H1 (cell line): ENCODE measurements around the gene MXRA7. TPM values are rescaled to one million over a fixed set of nuclear protein-coding genes. Genes with fewer than 3 reads are reported as not detected.

Experiments
- CTCF ChIA-PET: fragments of 300-600 bp; sonication (Branson Sonifier 250); formaldehyde crosslinking; loops from one replicate; lab custom pipeline; 2021; ENCODE audit not compliant: partially characterized antibody; lab: Charles Lee
- POLR2A ChIA-PET: fragments of 300-600 bp; sonication (Branson Sonifier 250); formaldehyde crosslinking; loops from one replicate; lab custom pipeline; 2021; ENCODE audit warnings: inconsistent platforms; ENCODE audit not compliant: partially characterized antibody; lab: Charles Lee
- DNase-seq, 2 experiments: peaks; one replicate each; pipeline versions ENCODE4 v3.0.0 to v3.0.0-alpha.2; 2010 to 2022; ENCODE audit warnings: low spot score in 2 of 2, low read depth in 1 of 2, mixed read lengths in 1 of 2
- FAIRE-seq: peaks from 2 replicates; lab custom pipeline; 2011; peaks lifted over from hg19 to GRCh38; lab: Jason Lieb, UNC
- H2AFZ ChIP-seq: 2 replicates; pipeline ENCODE4 v1.8.1; 2012; ENCODE audit warnings: low read length, inconsistent platforms
- H2AK5ac ChIP-seq: 2 replicates; pipeline ENCODE4 v1.6.1; 2013; ENCODE audit warnings: low read depth, low read length
- H2BK120ac ChIP-seq: replicated peaks from 2 replicates; pipeline ENCODE3; 2013; ENCODE audit warnings: low read depth, low read length, inconsistent platforms
- H2BK12ac ChIP-seq: 2 replicates; pipeline ENCODE4 v1.6.1; 2013; ENCODE audit warnings: low read depth, low read length
- H2BK15ac ChIP-seq: 2 replicates; pipeline ENCODE4 v1.6.1; 2013; ENCODE audit warnings: low read length
- H2BK20ac ChIP-seq: 2 replicates; pipeline ENCODE4 v1.6.1; 2013; ENCODE audit warnings: low read length
- H2BK5ac ChIP-seq: 2 replicates; pipeline ENCODE4 v1.6.1; 2013; ENCODE audit warnings: low read depth, low read length
- H3K14ac ChIP-seq: 2 replicates; pipeline ENCODE4 v1.6.1; 2013; ENCODE audit warnings: inconsistent platforms; ENCODE audit not compliant: insufficient read length
- H3K18ac ChIP-seq: 2 replicates; pipeline ENCODE4 v1.6.1; 2013; ENCODE audit warnings: low read length; ENCODE audit errors: extremely low read depth
- H3K23ac ChIP-seq: 2 replicates; pipeline ENCODE4 v1.6.1; 2013; ENCODE audit warnings: inconsistent platforms; ENCODE audit not compliant: insufficient read length
- H3K23me2 ChIP-seq: 2 replicates; pipeline ENCODE4 v1.6.1; 2013; ENCODE audit warnings: low read depth, low read length
- H3K27ac ChIP-seq: 2 replicates; pipeline ENCODE4 v1.6.1; 2011; ENCODE audit warnings: low read depth, low read length, inconsistent platforms
- H3K27me3 ChIP-seq, 4 experiments: replicated peaks in 1 of 4; 1 replicate in 1 of 4; 2 replicates in 3 of 4; pipeline versions ENCODE4 v1.6.1 to v1.8.1; 2011 to 2013; ENCODE audit warnings: low read length in 3 of 4, mild to moderate bottlenecking in 3 of 4, inconsistent platforms in 2 of 4, mixed read lengths in 2 of 4, moderate library complexity in 1 of 4; ENCODE audit not compliant: control insufficient read depth in 3 of 4, insufficient read depth in 3 of 4; ENCODE audit errors: extremely low read depth in 1 of 4
- H3K36me3 ChIP-seq, 4 experiments: 2 replicates each; pipeline versions ENCODE4 v1.6.1 to v1.8.1; 2011 to 2013; ENCODE audit warnings: mild to moderate bottlenecking in 4 of 4, low read length in 3 of 4, moderate library complexity in 2 of 4, control low read depth in 1 of 4, inconsistent platforms in 1 of 4; ENCODE audit not compliant: insufficient read depth in 4 of 4, control insufficient read depth in 2 of 4
- H3K4ac ChIP-seq: replicated peaks from 2 replicates; pipeline ENCODE3; 2013; ENCODE audit warnings: low read length, low read depth, mixed read lengths, inconsistent platforms; ENCODE audit not compliant: insufficient read length
- H3K4me1 ChIP-seq, 4 experiments: replicated peaks in 1 of 4; 1 replicate in 1 of 4; 2 replicates in 3 of 4; pipeline versions ENCODE4 v1.6.1 to v1.8.1; 2011 to 2013; ENCODE audit warnings: low read length in 3 of 4, inconsistent platforms in 2 of 4, mixed read lengths in 1 of 4; ENCODE audit not compliant: insufficient read depth in 4 of 4, control insufficient read depth in 3 of 4
- H3K4me2 ChIP-seq, 2 experiments: 2 replicates each; pipeline versions ENCODE4 v1.6.1 to v1.8.1; 2011 to 2013; ENCODE audit warnings: low read depth in 2 of 2, low read length in 2 of 2, control low read depth in 1 of 2, inconsistent platforms in 1 of 2, mild to moderate bottlenecking in 1 of 2; ENCODE audit not compliant: insufficient read depth in 1 of 2
- H3K4me3 ChIP-seq, 4 experiments: fragments of 200-600, 300-600 bp in 1 of 4; sonication (generic), shearing (Covaris generic), sonication (Bioruptor Twin) in 1 of 4; 2 replicates each; pipeline versions ENCODE4 v1.5.1 to v1.8.1; 2011 to 2016; ENCODE audit warnings: low read length in 4 of 4, low read depth in 3 of 4, control low read depth in 2 of 4, inconsistent platforms in 2 of 4, mild to moderate bottlenecking in 2 of 4, mixed read lengths in 1 of 4, moderate library complexity in 1 of 4; ENCODE audit not compliant: insufficient read depth in 2 of 4; ENCODE audit errors: extremely low read depth in 1 of 4
- H3K56ac ChIP-seq: replicated peaks from 2 replicates; pipeline ENCODE3; 2013; ENCODE audit warnings: low read depth, mild to moderate bottlenecking, mixed read lengths, low read length, inconsistent platforms; ENCODE audit not compliant: insufficient read length
- H3K79me1 ChIP-seq: 2 replicates; pipeline ENCODE4 v1.6.1; 2013; ENCODE audit warnings: low read depth, low read length, control low read depth
- H3K79me2 ChIP-seq, 2 experiments: 2 replicates each; pipeline versions ENCODE4 v1.6.1 to v1.8.1; 2012 to 2013; ENCODE audit warnings: low read length in 2 of 2, mild to moderate bottlenecking in 2 of 2, inconsistent platforms in 1 of 2; ENCODE audit not compliant: insufficient read depth in 2 of 2, control insufficient read depth in 1 of 2
- H3K9ac ChIP-seq, 4 experiments: replicated peaks in 1 of 4; 1 replicate in 1 of 4; 2 replicates in 3 of 4; pipeline versions ENCODE4 v1.6.1 to v1.8.1; 2011 to 2013; ENCODE audit warnings: low read depth in 3 of 4, low read length in 3 of 4, control low read depth in 2 of 4, mild to moderate bottlenecking in 2 of 4, moderate library complexity in 2 of 4, inconsistent platforms in 1 of 4; ENCODE audit errors: extremely low read depth in 1 of 4
- H3K9me3 ChIP-seq, 2 experiments: 2 replicates each; pipeline versions ENCODE4 v1.6.1 to v1.8.1; 2012 to 2013; ENCODE audit warnings: mild to moderate bottlenecking in 2 of 2, moderate library complexity in 2 of 2, control low read depth in 1 of 2, inconsistent platforms in 1 of 2, low read depth in 1 of 2, low read length in 1 of 2, mixed read lengths in 1 of 2; ENCODE audit not compliant: insufficient read depth in 2 of 2
- H4K20me1 ChIP-seq, 2 experiments: replicated peaks in 1 of 2; 2 replicates each; pipeline versions ENCODE3 to v1.8.1; 2011 to 2013; ENCODE audit warnings: inconsistent platforms in 2 of 2, low read length in 2 of 2, mild to moderate bottlenecking in 1 of 2; ENCODE audit not compliant: insufficient read depth in 2 of 2, control insufficient read depth in 1 of 2
- H4K5ac ChIP-seq: 2 replicates; pipeline ENCODE4 v1.6.1; 2013; ENCODE audit warnings: low read length, low read depth, mixed read lengths, inconsistent platforms; ENCODE audit not compliant: insufficient read length
- H4K8ac ChIP-seq: 2 replicates; pipeline ENCODE4 v1.8.0; 2013; ENCODE audit warnings: mild to moderate bottlenecking, moderate library complexity, low read length, inconsistent platforms; ENCODE audit not compliant: insufficient read depth; ENCODE audit errors: extremely low read depth
- H4K91ac ChIP-seq: replicated peaks from 2 replicates; pipeline ENCODE3; 2013; ENCODE audit warnings: low read length, mixed read lengths, inconsistent platforms; ENCODE audit not compliant: insufficient read length
- BRCA1 ChIP-seq: IDR thresholded peaks from 2 replicates; pipeline ENCODE4 v1.6.1; 2012; ENCODE audit warnings: low read depth, low read length, improper control_type of control experiment
- CHD1 ChIP-seq: IDR thresholded peaks from 2 replicates; pipeline ENCODE4 v1.6.1; 2012; ENCODE audit warnings: low read depth, low read length, improper control_type of control experiment
- CTBP2 ChIP-seq: IDR thresholded peaks from 2 replicates; pipeline ENCODE4 v1.7.0; 2011; ENCODE audit warnings: borderline replicate concordance, mild to moderate bottlenecking, moderate library complexity, mixed read lengths, low read length; ENCODE audit not compliant: insufficient read depth, insufficient read length
- EZH2 ChIP-seq: fragments of 200-600 bp; sonication (generic); IDR thresholded peaks from 2 replicates; pipeline ENCODE4 v1.7.1; 2012; ENCODE audit warnings: low read depth, mild to moderate bottlenecking, moderate library complexity, low read length, inconsistent platforms; ENCODE audit not compliant: severe bottlenecking
- JUND ChIP-seq: IDR thresholded peaks from 2 replicates; pipeline ENCODE4 v1.6.1; 2011; ENCODE audit warnings: mild to moderate bottlenecking, improper control_type of control experiment, low read length
- MAX ChIP-seq: IDR thresholded peaks from 2 replicates; pipeline ENCODE4 v1.6.1; 2012; ENCODE audit warnings: inconsistent platforms
- NANOG ChIP-seq: IDR thresholded peaks from 2 replicates; pipeline ENCODE4 v1.6.1; 2011; ENCODE audit warnings: low read length, low read depth, mild to moderate bottlenecking, inconsistent platforms; ENCODE audit not compliant: insufficient read depth, poor library complexity, severe bottlenecking
- PHF8 ChIP-seq: fragments of 200-600 bp; sonication (generic); conservative IDR thresholded peaks from 2 replicates; pipeline ENCODE4 v1.7.1; 2012; ENCODE audit warnings: low read depth, mild to moderate bottlenecking, inconsistent platforms, low read length, moderate library complexity
- SP1 ChIP-seq: IDR thresholded peaks from 2 replicates; pipeline ENCODE4 v1.6.1; 2011; ENCODE audit warnings: low read depth, low read length
- SRF ChIP-seq: IDR thresholded peaks from 2 replicates; pipeline ENCODE4 v1.6.1; 2011; ENCODE audit warnings: mild to moderate bottlenecking, low read depth, low read length, moderate library complexity
- TCF12 ChIP-seq: IDR thresholded peaks from 2 replicates; pipeline ENCODE4 v1.6.1; 2011; ENCODE audit warnings: low read depth, mild to moderate bottlenecking, low read length
- USF2 ChIP-seq: IDR thresholded peaks from 2 replicates; pipeline ENCODE4 v1.6.1; 2011; ENCODE audit warnings: low read length, improper control_type of control experiment
- ZNF274 ChIP-seq: IDR thresholded peaks from 2 replicates; pipeline ENCODE4 v1.7.0; 2012; ENCODE audit warnings: low read length, borderline replicate concordance; ENCODE audit errors: extremely low read depth
- WGBS, 2 experiments: shearing (Covaris generic) in 1 of 2; methylation state at CpG; one replicate each; pipeline versions ENCODE4 v1.1.6 to v1.1.7; 2013 to 2015; ENCODE audit warnings: low lambda C conversion rate in 2 of 2, mixed read lengths in 2 of 2, inconsistent platforms in 1 of 2, low coverage in 1 of 2, missing lambda C conversion rate in 1 of 2; ENCODE audit not compliant: insufficient replicate concordance in 2 of 2, insufficient coverage in 1 of 2, insufficient read length in 1 of 2; ENCODE audit errors: extremely low coverage in 1 of 2, missing lambda C conversion rate in 1 of 2; 5-methylcytosine and 5-hydroxymethylcytosine counted together
- polyA plus RNA-seq, 7 experiments: library from polyadenylated mRNA; depleted of rRNA in 3 of 7; stranded (reverse) in 5 of 7; unstranded in 2 of 7; fragments of >200 nt in 5 of 7; fragments of 200-250 nt in 2 of 7; gene quantifications; 1 replicate in 5 of 7; 2 replicates in 1 of 7; 4 replicates in 1 of 7; pipeline versions ENCODE4 v1.2.1 to v1.2.3, GENCODE V29; 2011 to 2013; ENCODE audit warnings: missing spikeins in 2 of 7, mixed read lengths in 2 of 7
- total RNA-seq: library from RNA; stranded (reverse); fragmentation: NEBNext Ultra II Directional; extraction: Animal tissue kit (Norgen Biotek cat#: 25700); gene quantifications from 2 replicates; pipeline ENCODE4 v1.2.1, GENCODE V29; 2021

Gene MXRA7
- total and polyA plus RNA-seq, 2 of the 8 experiments (the other 6 are each of a cell fraction or from before 2014, with no cell fraction given), result 17.8 to 26.6 TPM

- 77% methylated on average over 10 of the region's 10 CpGs; no CpG with 5 or more reads in 1 of the 2 experiments for WGBS, 2 experiments
- H4K91ac ChIP-seq, result no peak overlapping the region
- ChIA-PET CTCF (interaction anchor here (0.9 to 1.2 kb wide), 2 partner anchors 8 to 10 kb away, joined by 3 to 5 read pairs; no protein-coding TSS in a partner anchor), POLR2A (interaction anchor here (0.6 to 1.0 kb wide), 2 partner anchors 13 to 266 kb away, joined by 3 to 4 read pairs; no protein-coding TSS in a partner anchor)
- no peak overlapping the region for H3K27ac ChIP-seq
- no peak overlapping the region for H3K9ac ChIP-seq
- H2BK120ac ChIP-seq, result no peak overlapping the region
- H3K4me3 ChIP-seq, result no peak overlapping the region
- DNase-seq, result no peak
- H3K4me2 ChIP-seq, result no peak overlapping the region
- H3K79me2 ChIP-seq, result peaks cover 0 to 7% of the 10 kb centered on the region in 2 experiments; a peak in 2 of 4 replicates
- H3K27me3 ChIP-seq, result no peaks in the 10 kb centered on the region
- peaks cover 11 to 62% (median 38%) of the 10 kb centered on the region in 4 experiments for H3K36me3 ChIP-seq
- no peak overlapping the region for H3K23ac ChIP-seq
- no peak overlapping the region for H3K56ac ChIP-seq
- H3K4me1 ChIP-seq, result peaks cover 0 to 4% (median 1%) of the 10 kb centered on the region in 4 experiments; a peak in 4 of 7 replicates
- no peak overlapping the region for H2BK12ac ChIP-seq
- H4K5ac ChIP-seq, result no peak overlapping the region
- H2BK20ac ChIP-seq, result no peak overlapping the region
- H2BK15ac ChIP-seq, result no peak overlapping the region
- H3K23me2 ChIP-seq, result peaks cover 6% of the 10 kb centered on the region; the same call in 1 of the 2 replicates
- no peak overlapping the region for H3K18ac ChIP-seq
- no peak overlapping the region for H4K8ac ChIP-seq
- FAIRE-seq, result no peak
- H2AK5ac ChIP-seq, result no peak overlapping the region
- no peak overlapping the region for H3K4ac ChIP-seq
- H2AFZ ChIP-seq, result no peak overlapping the region
- H2BK5ac ChIP-seq, result no peak overlapping the region
- H4K20me1 ChIP-seq, result peaks cover 0 to 7% of the 10 kb centered on the region in 2 experiments
- H3K79me1 ChIP-seq, result no peaks in the 10 kb centered on the region
- no peak overlapping the region for H3K14ac ChIP-seq
- no peaks in the 10 kb centered on the region for H3K9me3 ChIP-seq
- TF ChIP-seq USF2 (no peak), SP1 (no peak), SRF (no peak), ZNF274 (no peak), NANOG (no peak), BRCA1 (no peak), PHF8 (no peak), CHD1 (no peak), EZH2 (no peak), JUND (no peak), CTBP2 (no peak), MAX (no peak), TCF12 (no peak)
These were observed 10.7 kb upstream of the MXRA7 start for GRCh38 chr17:76721463-76721862.
